ENCODE results near the gene WNT16.
A peak's percentile ranks its signal among the peaks of the same experiment; 100 is the strongest.
"Not testable (repeated sequence)": the region's sequence is repeated elsewhere in the genome, so short reads cannot be mapped to it uniquely, and the experiment has no call there.

The WNT16 gene

DNA sequence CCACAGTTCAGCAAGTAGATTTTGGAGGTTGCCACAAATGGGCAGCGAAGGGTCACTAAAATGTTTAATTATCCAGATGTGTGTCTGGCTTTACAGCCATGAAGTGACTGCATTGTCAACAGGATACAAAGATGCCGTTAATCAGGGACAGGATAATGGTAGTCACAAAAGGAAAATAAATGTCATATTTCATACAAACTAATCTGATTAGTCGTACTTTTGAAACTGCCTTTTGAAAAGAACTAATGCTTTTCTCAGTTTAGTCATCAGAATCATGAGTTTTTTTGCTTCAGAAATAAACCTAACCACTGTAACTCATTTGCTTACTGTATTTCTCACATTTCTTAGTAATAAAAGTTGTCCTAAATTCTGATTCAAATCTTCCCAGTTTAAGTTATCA lies 22.2 kb upstream of the WNT16 start:
- DNase-seq (ENCODE audit: low read depth), result no peak

DNA sequence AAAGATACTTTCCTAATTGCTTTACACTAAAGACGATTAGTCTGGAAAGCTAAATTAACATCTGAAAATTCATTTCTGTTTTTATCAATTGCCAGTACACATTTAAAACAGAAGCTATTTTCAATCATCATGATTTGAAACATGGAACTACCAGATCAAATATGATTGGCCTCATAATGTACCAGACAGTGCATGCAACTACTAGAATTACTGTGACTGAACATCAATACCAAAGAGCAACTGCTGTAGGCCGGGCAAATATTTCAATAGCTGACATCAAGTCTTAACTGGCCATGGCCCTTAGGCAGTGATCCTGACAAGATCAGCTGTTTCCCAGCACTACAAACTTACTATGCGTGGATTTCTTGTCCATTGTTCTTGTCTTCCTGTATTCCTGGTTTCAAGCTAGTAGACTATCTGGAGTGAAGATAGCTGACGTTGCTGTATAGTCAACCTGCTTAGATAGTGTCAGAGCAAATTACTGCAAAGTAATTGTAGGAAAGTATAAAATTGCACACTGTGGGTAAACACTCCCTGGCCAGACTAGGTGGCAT lies 21.7 kb upstream of the WNT16 start:
- no peak for DNase-seq (ENCODE audit: low read depth)

DNA sequence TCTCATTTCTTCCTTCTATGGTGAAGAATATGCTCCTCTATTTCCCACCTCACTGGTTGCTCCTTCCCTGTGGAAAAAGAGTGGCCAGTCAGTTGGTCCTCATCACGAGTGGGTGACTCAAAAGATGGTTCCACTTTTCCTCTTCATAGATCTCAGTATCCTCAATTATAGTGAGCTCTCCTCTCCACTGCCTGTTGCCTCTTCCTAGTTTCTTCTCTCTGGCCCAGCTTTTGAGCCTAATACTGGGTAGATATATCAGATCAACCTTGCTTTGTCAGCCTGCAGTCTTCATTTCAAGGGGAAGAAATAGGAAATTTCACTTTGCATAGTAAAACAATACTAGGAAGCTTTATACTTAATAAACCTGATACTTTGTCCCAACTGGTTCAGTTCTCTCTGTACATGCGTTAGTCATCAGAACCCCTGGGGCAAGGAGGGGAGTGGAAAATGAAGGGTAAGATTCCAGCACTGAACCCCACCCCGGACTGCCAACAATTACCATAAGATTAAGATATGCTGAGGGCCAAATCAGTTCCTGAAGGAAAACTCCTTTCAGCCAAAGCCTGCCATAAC lies 15.5 kb upstream of the WNT16 start:
- DNase-seq (ENCODE audit: low read depth), result peak; percentile 56

DNA sequence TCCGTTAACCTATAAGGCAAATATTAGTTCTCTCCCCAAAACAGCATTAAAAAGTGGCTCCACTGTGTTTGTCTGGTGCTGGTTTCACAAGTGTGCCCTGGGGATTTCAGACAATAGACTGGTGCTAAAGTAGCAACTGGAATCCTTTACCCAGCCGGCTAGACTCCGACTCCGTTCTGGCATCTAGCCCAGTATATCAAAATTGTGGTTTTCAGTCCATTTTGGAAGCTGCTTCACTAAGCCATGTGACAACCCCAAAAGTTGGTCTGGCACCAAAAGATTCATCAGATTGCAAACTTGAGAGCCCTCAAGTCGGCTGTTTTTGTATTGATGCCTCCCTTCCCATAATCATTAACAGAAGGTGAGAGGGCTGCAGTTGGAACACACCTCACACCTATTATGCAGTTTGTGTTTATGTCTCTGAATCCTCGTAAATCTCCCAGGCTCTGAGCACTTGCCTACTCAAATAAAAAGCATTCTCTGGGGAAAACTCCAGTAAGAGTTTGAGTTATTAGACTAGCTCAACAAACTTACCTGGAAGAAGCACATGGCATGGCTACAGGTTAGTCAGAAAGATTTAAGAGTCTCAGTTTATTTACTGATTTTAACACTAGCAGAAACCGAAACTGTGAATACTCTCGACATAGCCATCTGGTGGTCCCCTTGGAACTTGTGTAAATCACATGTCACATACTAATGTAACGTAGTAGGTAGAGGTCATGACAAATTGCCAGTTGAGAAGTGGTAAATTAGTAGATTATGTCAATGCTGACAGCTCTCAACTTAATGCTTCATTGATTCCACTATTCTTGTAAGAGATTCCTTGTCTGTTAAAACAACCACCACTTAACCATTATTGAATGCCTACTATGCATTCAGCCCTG lies 14.8 kb upstream of the WNT16 start:
- DNase-seq (ENCODE audit: low read depth), result peak; percentile 81

DNA sequence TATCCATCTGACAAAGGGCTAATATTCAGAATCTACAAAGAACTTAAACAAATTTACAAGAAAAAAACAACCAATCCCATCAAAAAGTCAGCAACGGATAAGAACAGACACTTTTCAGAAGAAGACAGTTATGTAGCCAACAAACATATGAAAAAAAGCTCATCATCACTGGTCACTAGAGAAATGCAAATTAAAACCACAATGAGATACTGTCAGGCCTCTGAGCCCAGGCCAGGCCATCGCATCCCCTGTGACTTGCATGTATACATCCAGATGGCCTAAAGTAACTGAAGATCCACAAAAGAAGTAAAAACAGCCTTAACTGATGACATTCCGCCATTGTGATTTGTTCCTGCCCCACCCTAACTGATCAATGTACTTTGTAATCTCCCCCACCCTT lies 13.6 kb upstream of the WNT16 start:
- not testable (repeated sequence) for DNase-seq (ENCODE audit: low read depth)

DNA sequence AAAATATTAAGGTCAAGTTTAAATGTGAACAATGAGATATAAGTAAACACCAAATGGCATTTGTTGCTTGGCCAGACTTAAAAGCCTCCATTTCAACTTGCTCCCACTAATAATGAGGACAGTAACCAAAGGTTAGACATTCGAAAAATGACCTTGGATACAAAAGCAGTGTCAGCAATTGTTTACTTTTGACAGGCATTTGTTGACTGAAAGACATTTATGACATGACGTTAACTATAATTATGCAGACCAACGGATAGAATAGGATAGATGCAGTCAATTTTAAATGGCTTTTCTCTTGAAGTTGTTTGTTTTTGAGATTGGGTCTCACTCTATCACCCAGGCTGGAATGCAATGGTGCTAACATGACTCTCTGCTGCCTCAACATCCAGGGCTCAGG lies 6.3 kb upstream of the WNT16 start:
- DNase-seq (ENCODE audit: low read depth), result no peak

DNA sequence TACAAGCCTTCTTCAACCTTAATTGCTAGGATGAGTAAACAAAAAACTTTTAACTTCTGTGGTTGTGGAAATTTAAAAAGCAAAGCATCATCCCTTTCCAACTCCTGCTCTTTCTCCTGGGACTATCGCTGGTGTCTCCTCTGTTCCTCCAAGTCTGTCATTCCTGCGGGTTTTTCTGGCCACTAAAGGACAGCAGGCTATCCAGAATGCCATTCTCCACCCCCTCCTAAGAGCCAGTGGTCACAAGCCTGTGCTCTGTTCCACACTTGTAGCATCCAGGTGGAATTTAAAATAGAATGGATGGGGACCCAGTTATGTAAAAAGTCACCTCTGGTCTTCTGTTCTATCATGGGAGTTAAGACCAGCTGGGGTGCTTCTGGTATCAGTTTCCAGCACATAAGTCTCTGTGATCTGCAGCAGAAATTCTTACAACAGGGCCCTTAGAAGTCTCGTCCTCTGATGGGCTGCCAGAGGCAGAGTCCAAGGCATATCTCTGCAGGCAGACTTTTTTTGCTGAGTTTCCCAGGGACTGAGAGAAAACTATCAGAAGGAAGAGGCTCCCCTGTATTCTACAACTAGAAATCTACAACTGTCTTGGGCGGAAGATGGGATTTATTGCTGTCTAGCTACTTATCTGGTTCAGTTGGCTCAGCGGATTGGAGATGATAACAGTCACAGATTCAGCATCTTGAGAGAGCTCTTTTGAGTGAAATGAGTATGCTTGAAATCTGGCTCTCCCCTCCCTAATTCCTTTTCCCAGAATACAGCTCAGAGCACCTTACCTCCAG lies 5.1 kb upstream of the WNT16 start:
- no peak for DNase-seq (ENCODE audit: low read depth)

DNA sequence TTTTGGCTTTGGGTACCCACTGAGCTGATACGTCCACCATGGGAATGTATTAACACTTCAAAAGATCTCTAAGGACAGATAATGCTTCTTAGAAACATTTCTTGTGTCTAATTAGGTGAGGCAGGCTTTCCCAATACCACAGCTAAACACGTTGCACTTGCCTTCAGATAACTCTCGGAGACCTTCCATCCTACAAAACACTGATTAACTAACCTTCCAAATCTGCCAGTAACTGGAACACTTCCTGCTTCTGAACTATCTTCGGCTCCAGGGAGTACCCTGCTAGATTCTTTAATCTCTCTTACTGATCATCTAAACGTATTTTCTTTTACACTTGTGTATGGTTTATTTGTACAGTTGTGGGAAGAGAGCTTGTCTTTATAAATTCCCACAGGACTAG lies 1.1 kb upstream of the WNT16 start:
- DNase-seq (ENCODE audit: low read depth), result no peak

DNA sequence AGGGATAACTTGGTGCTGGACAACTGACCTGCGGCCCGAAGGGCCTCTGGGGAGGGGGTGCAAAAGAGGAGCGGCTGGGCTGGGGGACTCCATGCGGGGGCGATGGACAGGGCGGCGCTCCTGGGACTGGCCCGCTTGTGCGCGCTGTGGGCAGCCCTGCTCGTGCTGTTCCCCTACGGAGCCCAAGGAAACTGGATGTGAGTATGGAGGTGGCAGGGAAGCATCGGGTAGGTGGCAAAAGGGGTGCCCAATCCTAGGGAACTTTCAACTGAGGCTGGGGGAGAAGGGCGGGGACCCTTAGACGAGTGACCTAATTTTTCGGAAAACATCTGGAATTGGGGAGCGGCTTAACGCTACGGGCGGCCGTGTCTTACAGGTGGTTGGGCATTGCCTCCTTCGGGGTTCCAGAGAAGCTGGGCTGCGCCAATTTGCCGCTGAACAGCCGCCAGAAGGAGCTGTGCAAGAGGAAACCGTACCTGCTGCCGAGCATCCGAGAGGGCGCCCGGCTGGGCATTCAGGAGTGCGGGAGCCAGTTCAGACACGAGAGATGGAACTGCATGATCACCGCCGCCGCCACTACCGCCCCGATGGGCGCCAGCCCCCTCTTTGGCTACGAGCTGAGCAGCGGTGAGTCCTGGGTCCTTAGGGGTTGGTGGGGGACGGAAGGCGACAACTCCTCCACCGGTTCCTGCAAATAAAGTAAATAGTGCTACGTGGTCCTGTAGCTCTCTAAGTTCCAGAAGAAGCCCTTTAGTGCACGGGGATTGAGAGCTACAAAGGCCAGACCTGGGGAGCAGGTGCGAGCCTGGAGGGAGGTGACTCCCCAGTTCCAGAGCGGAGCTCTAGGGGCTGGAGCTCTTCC lies 622 bp downstream of the WNT16 start:
- no peak for DNase-seq (ENCODE audit: low read depth)

DNA sequence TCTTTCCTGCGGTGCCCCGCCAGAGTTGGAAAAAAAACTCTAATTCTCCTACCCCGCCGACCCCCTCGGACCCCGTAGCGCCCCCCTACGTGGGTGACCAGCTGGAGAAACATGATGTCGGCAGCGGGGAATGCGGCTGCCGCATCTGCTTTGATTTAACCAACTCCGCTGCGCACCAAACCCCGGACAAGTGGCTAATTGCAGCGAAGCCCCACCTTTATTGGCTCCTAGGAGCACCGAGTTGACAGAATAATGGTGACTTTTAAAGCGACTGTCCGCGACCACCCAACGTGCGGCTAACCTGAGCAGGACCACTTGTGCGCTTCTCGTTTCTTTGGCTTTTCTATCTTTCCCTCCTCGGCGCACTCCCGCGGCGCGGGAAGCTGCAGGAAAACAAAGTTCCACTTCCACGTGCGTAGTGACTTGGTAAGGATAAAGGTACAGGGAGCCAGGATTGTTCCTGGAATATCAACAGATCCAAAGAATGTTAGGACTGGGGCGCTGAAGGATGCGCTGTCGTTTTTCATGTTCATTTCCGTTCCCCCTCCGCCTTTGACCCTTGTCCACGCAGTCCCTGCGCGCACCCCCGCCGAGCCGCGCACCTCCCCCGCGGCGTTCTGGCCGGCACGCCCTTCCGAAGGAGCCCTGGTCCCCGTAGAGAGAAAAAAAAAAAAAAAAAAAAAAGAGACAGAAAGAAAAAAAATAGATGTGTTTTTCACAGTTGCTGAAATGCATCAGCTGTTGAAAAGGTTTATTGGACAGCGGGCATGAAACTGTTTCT lies 1.4 kb downstream of the WNT16 start:
- no peak for DNase-seq (ENCODE audit: low read depth)

DNA sequence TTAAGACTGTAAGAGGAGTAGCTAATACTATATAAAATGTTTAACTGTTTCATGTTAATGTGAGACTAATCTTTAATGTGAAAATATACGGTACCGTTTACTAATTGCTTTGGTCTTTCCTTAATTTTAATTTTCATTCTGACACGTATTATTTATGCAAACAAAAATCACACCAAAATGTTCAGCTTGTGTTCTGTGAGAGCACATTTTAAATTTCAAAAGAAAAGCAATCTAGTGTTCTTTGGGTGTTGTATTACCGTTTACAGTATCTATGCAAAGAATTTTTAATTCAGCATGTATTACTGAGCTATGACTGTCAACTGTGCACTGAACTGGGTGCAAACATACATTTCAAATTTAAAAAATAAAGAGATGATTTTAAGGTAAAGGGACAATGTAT lies 2.2 kb downstream of the WNT16 start:
- no peak for DNase-seq (ENCODE audit: low read depth)

DNA sequence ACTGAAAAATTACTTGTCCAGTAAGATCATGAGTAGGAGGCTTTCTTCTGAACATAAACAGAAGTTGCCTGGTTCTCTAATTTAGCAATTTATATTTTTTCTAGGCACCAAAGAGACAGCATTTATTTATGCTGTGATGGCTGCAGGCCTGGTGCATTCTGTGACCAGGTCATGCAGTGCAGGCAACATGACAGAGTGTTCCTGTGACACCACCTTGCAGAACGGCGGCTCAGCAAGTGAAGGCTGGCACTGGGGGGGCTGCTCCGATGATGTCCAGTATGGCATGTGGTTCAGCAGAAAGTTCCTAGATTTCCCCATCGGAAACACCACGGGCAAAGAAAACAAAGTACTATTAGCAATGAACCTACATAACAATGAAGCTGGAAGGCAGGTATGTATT lies 2.8 kb downstream of the WNT16 start:
- DNase-seq (ENCODE audit: low read depth), result no peak

DNA sequence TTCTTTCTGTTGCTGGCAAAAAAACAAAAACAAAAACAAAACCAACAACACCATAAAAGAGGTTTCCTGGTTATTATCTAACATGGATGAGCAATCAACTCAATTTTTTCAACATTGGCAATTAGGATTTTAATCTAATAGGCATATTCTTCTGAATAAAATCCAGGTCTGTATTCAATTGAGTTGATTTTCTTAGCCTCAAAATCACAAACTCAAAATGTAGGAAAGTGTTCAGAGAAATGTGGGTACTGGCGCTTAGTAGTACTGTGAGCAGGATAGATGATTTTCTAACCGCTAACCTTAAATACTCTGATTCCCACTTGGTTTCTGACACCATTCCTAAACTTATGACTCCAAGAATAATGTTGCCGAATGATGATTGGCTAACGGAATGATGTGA lies 5.6 kb downstream of the WNT16 start:
- no peak for DNase-seq (ENCODE audit: low read depth)

DNA sequence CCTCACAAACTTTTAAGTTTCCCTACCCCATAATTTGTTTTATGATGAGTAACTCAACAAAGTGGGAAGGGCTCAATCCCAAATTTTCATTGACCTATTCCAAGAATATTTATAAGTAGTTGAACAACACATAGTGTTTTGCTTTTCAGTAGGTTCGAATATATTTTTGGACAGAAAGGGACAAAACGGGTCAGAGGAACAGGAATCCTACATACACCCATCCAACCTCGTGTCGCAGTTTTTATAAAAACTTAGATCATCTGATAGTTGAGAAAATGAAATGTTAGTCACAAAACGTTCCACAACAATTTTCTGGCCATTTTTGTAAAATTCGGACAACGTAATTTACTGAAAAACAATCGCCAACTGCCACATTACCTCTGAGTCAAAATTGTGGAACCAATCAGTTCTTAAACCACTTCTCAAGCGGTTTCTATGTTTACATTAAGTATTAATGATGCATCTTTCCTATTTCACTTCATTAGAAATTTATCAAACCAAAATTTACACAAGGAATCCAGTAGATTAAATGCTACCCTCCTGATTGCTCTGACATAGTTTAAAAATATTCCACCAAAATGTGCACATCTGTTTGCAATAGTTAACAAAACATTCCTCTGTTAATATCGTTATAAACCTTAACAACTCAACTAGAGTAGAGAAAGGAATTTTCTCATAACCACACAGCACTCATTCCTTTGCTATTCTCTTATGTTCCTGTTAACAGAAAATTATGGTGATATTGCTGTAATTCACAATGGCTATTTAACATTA lies 6.3 kb downstream of the WNT16 start:
- no peak for DNase-seq (ENCODE audit: low read depth)

DNA sequence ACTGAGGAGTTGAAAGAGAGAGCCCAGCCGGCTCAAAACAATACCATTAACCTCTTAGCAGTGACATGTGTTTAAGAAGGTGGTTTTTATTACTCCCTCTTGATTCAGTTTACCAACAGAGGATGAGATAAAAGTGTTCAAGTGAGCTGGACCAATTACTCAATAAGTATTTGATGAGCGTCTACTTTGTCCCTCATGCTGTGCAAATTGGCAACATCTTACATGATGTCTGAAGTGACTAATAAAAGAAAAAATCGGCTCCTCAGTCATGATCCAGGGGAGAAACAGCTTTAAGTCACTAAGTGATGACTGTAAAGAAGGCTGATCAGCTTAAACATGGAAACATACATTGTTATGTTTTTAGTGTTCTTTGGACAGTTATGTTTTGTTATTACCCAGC lies 7.8 kb downstream of the WNT16 start:
- DNase-seq (ENCODE audit: low read depth), result no peak

DNA sequence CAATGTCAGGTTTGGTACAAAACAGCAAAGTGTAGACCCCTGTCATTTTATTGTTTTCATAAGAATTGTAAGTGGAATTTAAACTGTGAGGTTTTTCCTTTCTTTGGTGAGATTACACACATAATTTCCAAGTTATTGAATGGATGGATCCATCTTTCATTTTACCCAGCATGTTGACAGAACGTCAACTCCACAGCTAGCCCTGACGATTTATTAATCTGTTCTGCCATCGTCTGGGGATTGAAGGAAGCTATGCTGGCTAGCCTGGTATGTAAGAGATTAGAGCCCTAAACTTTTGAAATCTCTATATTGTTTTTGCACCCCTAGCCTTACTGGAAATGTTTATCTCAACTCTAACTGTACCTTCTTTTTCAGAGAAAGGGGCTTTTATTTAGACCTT lies 8.6 kb downstream of the WNT16 start:
- peak; percentile 44 for DNase-seq (ENCODE audit: low read depth)

DNA sequence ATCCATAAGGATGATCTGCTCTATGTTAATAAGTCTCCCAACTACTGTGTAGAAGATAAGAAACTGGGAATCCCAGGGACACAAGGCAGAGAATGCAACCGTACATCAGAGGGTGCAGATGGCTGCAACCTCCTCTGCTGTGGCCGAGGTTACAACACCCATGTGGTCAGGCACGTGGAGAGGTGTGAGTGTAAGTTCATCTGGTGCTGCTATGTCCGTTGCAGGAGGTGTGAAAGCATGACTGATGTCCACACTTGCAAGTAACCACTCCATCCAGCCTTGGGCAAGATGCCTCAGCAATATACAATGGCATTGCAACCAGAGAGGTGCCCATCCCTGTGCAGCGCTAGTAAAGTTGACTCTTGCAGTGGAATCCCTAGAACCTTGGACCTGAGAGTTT lies 10.3 kb downstream of the WNT16 start:
- no peak for DNase-seq (ENCODE audit: low read depth)

DNA sequence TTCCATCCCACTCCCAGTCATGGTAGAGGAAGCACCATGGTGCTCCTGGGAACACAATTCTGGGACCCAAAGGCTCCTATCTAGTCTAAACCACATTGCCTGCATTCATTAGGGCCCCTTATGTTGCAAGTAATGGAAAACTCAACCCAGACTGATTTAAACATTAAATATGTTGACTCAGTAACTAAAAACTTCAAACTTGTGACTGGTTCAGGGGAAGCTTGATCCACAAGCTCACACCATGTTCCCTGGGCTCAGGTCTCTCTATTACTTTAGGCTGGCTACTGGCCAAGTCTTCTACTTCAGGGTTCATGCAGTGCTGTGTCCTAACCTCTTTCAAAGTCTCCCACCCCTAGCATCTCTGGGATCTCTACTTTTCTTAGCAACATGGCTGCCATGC lies 13.1 kb downstream of the WNT16 start:
- no peak for DNase-seq (ENCODE audit: low read depth)

DNA sequence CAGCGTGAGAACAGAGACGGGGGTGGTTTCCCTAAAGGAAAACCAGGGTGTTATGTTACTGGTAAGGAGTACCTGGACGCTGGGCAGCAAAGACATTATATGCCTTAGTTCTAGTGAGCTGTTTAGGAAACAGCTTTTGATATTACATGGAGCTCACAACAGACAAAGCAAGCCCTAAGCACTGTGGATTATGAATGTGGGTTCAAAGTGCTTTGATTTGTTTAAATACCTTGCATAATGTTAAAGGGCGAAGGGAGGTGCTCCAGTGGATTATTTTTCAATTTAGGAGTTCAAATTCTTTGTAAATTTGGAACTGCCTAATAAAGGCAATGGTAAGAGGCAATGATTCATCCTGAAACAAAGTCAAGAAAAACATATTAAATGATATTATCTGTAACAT lies 13.8 kb downstream of the WNT16 start:
- no peak for DNase-seq (ENCODE audit: low read depth)

DNA sequence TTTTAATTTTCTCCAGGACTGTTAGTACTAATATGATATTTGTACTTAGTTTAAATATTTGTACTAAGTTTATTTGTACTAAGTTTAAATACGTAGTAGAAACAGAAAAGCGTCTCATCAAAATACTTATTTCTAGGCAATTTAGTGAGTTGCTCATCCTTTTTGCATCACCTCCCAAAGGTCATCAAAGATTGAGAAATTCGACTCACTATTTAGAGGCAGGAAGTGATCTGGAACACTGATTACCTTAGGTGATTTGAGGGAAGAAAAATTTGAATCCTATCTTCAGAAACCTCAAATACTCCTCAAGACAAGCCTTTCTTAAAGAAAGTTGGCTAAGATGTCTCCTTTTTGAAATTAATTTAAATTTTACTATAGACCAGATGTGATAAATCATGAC lies 14.5 kb downstream of the WNT16 start:
- DNase-seq (ENCODE audit: low read depth), result no peak
